AG04450 (cell line): Measurements from ENCODE around the gene CRTC3. TPM values are rescaled to one million over a fixed set of nuclear protein-coding genes. Genes with fewer than 3 reads are reported as not detected.

ENCODE experiments used
- CTCF ChIA-PET: fragments of 300-600, 350-600 bp; formaldehyde crosslinking; extraction: SDS; loops from one replicate; lab custom pipeline; 2022; ENCODE audit warnings: antibody characterized with exemption, inconsistent platforms; lab: Charles Lee
- POLR2A ChIA-PET: fragments of 350-600 bp; formaldehyde crosslinking; extraction: SDS; loops from one replicate; lab custom pipeline; 2021; ENCODE audit warnings: antibody characterized with exemption, inconsistent platforms; lab: Yijun Ruan, JAX
- DNase-seq: peaks from one replicate; pipeline ENCODE4 v3.0.0-alpha.2; 2011; ENCODE audit warnings: low read depth, low spot score
- H3K27ac ChIP-seq: one replicate; pipeline ENCODE4 v1.5.1; 2012; ENCODE audit warnings: low read depth, low read length, control low read depth
- H3K27me3 ChIP-seq: one replicate; pipeline ENCODE4 v1.6.0; 2012; ENCODE audit warnings: low read length; ENCODE audit not compliant: control insufficient read depth, insufficient read depth
- H3K4me3 ChIP-seq: 2 replicates; pipeline ENCODE4 v1.5.1; 2011; ENCODE audit warnings: mild to moderate bottlenecking, low read depth, low read length, control low read depth
- H3K9me3 ChIP-seq: 2 replicates; pipeline ENCODE4 v1.5.1; 2012; ENCODE audit warnings: low read length; ENCODE audit not compliant: control insufficient read depth, insufficient read depth
- CTCF ChIP-seq: IDR thresholded peaks from 2 replicates; pipeline ENCODE4 v1.5.1; 2011; ENCODE audit warnings: low read depth, low read length, control low read depth, inconsistent platforms
- polyA plus RNA-seq: library from polyadenylated mRNA; depleted of rRNA; stranded (reverse); fragments of >200 nt; gene quantifications from 2 replicates; pipeline ENCODE4 v1.2.3, GENCODE V29; 2011

The CRTC3 gene
- polyA plus RNA-seq, 1 experiment = 23.1 TPM

- TF ChIP-seq CTCF = no peak; the same call in 1 of the 2 replicates
- no peak overlapping the region for H3K4me3 ChIP-seq
- ChIA-PET POLR2A (no interaction called here), CTCF (interaction anchor here (1.4 kb wide), 1 partner anchor 243 kb away, joined by 3 read pairs; no protein-coding TSS in a partner anchor)
- peaks cover 2% of the 10 kb centered on the region; the same call in 1 of the 2 replicates for H3K9me3 ChIP-seq
- no peak for DNase-seq
- H3K27ac ChIP-seq = no peak overlapping the region
- no peaks in the 10 kb centered on the region for H3K27me3 ChIP-seq
Measured at GRCh38 chr15:90642464-90643300, 113.0 kb downstream of the CRTC3 start.

GRCh38 chr15:90643301-90643632, 113.5 kb downstream of the CRTC3 start:
- Histone ChIP-seq H3K27ac (no peak overlapping the region), H3K9me3 (peaks cover 2% of the 10 kb centered on the region; the same call in 1 of the 2 replicates), H3K4me3 (no peak overlapping the region), H3K27me3 (no peaks in the 10 kb centered on the region)
- no peak for DNase-seq
- TF ChIP-seq CTCF = no peak
- ChIA-PET POLR2A (no interaction called here), CTCF (interaction anchor here (1.4 kb wide), 1 partner anchor 242 kb away, joined by 3 read pairs; no protein-coding TSS in a partner anchor)

- Histone ChIP-seq H3K9me3 (peaks cover 2% of the 10 kb centered on the region; the same call in 1 of the 2 replicates), H3K27me3 (no peaks in the 10 kb centered on the region), H3K27ac (no peak overlapping the region), H3K4me3 (no peak overlapping the region)
- no peak for TF ChIP-seq CTCF
- POLR2A ChIA-PET = no interaction called here
- CTCF ChIA-PET = no interaction called here
- no peak for DNase-seq
Measured at GRCh38 chr15:90644526-90644925, 114.8 kb downstream of the CRTC3 start.

- H3K27me3 ChIP-seq = no peaks in the 10 kb centered on the region
- no peak overlapping the region for H3K27ac ChIP-seq
- H3K4me3 ChIP-seq = no peak overlapping the region
- no peak for DNase-seq
- POLR2A ChIA-PET = no interaction called here
- TF ChIP-seq CTCF = no peak
- H3K9me3 ChIP-seq = peaks cover 2% of the 10 kb centered on the region; the same call in 1 of the 2 replicates
- CTCF ChIA-PET = no interaction called here
Measured at GRCh38 chr15:90644952-90645725, 115.4 kb downstream of the CRTC3 start.
